Endodermal cell (in vitro differentiated cells): Measurements from ENCODE around the gene NAV2. TPM values are rescaled to one million over a fixed set of nuclear protein-coding genes. Genes with fewer than 3 reads are reported as not detected.

Experiments used
- DNase-seq: peaks from one replicate; pipeline ENCODE4 v3.0.0-alpha.2; 2017
- H3K27ac ChIP-seq: 2 replicates; pipeline ENCODE4 v1.5.1; 2013; ENCODE audit warnings: mild to moderate bottlenecking, low read depth, low read length, moderate library complexity
- H3K27me3 ChIP-seq: 2 replicates; pipeline ENCODE4 v1.6.1; 2013; ENCODE audit warnings: mild to moderate bottlenecking, low read length, moderate library complexity; ENCODE audit not compliant: insufficient read depth, control insufficient read depth, poor library complexity, severe bottlenecking
- H3K36me3 ChIP-seq: 2 replicates; pipeline ENCODE4 v1.7.0; 2013; ENCODE audit warnings: mild to moderate bottlenecking, low read length, moderate library complexity; ENCODE audit not compliant: control insufficient read depth, insufficient read depth
- H3K4me1 ChIP-seq: one replicate; pipeline ENCODE4 v1.7.0; 2013; ENCODE audit warnings: low read length; ENCODE audit not compliant: control insufficient read depth, insufficient read depth
- H3K4me3 ChIP-seq: 2 replicates; pipeline ENCODE4 v1.5.1; 2013; ENCODE audit warnings: mild to moderate bottlenecking, low read length, moderate library complexity
- H3K9ac ChIP-seq: 2 replicates; pipeline ENCODE4 v1.6.1; 2013; ENCODE audit warnings: mild to moderate bottlenecking, low read length, moderate library complexity; ENCODE audit not compliant: poor library complexity, severe bottlenecking; ENCODE audit errors: extremely low read depth
- H3K9me3 ChIP-seq: 2 replicates; pipeline ENCODE4 v1.6.1; 2013; ENCODE audit warnings: mild to moderate bottlenecking, low read length, moderate library complexity; ENCODE audit not compliant: control insufficient read depth
- H3K27ac Mint-ChIP-seq: 2 replicates; pipeline ENCODE4 v1.8.0; 2020; ENCODE audit warnings: mixed read lengths
- H3K27me3 Mint-ChIP-seq: 2 replicates; pipeline ENCODE4 v1.8.0; 2021; ENCODE audit warnings: mild to moderate bottlenecking, mixed read lengths; ENCODE audit not compliant: insufficient read depth
- H3K36me3 Mint-ChIP-seq: 2 replicates; pipeline ENCODE4 v1.8.0; 2020; ENCODE audit warnings: low read depth, mixed read lengths
- H3K4me1 Mint-ChIP-seq: 2 replicates; pipeline ENCODE4 v1.8.0; 2020; ENCODE audit warnings: mixed read lengths
- H3K4me3 Mint-ChIP-seq: 2 replicates; pipeline ENCODE4 v1.8.0; 2020; ENCODE audit warnings: mild to moderate bottlenecking, moderate library complexity, mixed read lengths
- H3K9me3 Mint-ChIP-seq: 2 replicates; pipeline ENCODE4 v1.8.0; 2020; ENCODE audit warnings: mild to moderate bottlenecking, mixed read lengths
- WGBS, 2 experiments: methylation state at CpG; one replicate each; pipeline versions ENCODE4 v1.1.5 to v1.1.7; 2013; ENCODE audit warnings: missing lambda C conversion rate in 2 of 2, mixed read lengths in 1 of 2; ENCODE audit not compliant: insufficient coverage in 1 of 2, insufficient read length in 1 of 2; 5-methylcytosine and 5-hydroxymethylcytosine counted together
- total RNA-seq, 2 donors: library from RNA; stranded (reverse); fragmentation: NEBNext Ultra II Directional in 1 of 2; extraction: Animal tissue kit (Norgen Biotek cat#: 25700) in 1 of 2; gene quantifications; 2 replicates in 1 of 2; 3 replicates in 1 of 2; pipeline ENCODE4 v1.2.1, GENCODE V29; 2021
- TF ChIP-seq, protein P1 (sequence below): fragments of 200-600 bp; sonication (generic); conservative IDR thresholded peaks from 2 replicates; pipeline ENCODE4 v1.5.0; 2021; ENCODE audit warnings: antibody characterized with exemption, mild to moderate bottlenecking

NAV2 gene
- total RNA-seq, 2 donors from 2014 or later: 37.1 to 42.4 TPM

DNA sequence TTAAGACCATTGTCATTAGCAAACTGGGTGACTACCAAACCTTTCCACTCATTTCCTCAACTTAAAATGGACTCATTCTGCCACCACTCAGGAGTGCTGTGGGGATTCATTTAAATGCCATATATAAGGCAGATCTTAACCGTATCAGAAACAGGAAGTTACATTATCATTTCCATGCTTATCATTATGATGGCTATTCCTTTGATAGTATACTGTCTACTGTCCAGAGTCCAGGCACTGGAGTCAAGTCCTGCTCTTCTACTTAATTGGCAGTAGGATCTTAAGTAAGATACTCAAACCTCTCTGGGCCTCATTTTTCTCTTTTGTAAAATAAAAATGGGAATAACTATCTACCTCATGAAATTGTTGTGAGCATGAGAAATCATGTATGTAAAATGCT lies 8.4 kb upstream of the NAV2 start:
- WGBS, 2 experiments: 87% methylated on average over 1 of the region's 1 CpG; no CpG with 5 or more reads in 1 of the 2 experiments
- H3K9me3 Mint-ChIP-seq: no peaks in the 10 kb centered on the region
- H3K36me3 ChIP-seq: no peaks in the 10 kb centered on the region
- no peak for DNase-seq
- no peaks in the 10 kb centered on the region for H3K4me1 Mint-ChIP-seq
- no peaks in the 10 kb centered on the region for H3K9me3 ChIP-seq
- no peak overlapping the region for H3K27ac ChIP-seq
- TF ChIP-seq, protein P1, sequence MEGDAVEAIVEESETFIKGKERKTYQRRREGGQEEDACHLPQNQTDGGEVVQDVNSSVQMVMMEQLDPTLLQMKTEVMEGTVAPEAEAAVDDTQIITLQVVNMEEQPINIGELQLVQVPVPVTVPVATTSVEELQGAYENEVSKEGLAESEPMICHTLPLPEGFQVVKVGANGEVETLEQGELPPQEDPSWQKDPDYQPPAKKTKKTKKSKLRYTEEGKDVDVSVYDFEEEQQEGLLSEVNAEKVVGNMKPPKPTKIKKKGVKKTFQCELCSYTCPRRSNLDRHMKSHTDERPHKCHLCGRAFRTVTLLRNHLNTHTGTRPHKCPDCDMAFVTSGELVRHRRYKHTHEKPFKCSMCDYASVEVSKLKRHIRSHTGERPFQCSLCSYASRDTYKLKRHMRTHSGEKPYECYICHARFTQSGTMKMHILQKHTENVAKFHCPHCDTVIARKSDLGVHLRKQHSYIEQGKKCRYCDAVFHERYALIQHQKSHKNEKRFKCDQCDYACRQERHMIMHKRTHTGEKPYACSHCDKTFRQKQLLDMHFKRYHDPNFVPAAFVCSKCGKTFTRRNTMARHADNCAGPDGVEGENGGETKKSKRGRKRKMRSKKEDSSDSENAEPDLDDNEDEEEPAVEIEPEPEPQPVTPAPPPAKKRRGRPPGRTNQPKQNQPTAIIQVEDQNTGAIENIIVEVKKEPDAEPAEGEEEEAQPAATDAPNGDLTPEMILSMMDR: no peak
- H3K9ac ChIP-seq: no peak overlapping the region
- H3K4me3 Mint-ChIP-seq: no peak overlapping the region
- H3K36me3 Mint-ChIP-seq: no peaks in the 10 kb centered on the region
- no peaks in the 10 kb centered on the region for H3K4me1 ChIP-seq
- peaks cover 8% of the 10 kb centered on the region for H3K27me3 ChIP-seq
- H3K27me3 Mint-ChIP-seq: no peaks in the 10 kb centered on the region
- no peak overlapping the region for H3K27ac Mint-ChIP-seq
- H3K4me3 ChIP-seq: no peak overlapping the region

GRCh38 chr11:19705936-19706335 lies 6.7 kb upstream of the NAV2 start:
- WGBS, 2 experiments: no CpG with 5 or more reads among the region's 1 CpG
- H3K4me3 Mint-ChIP-seq: no peak overlapping the region
- Histone ChIP-seq H3K4me3 (no peak overlapping the region), H3K27me3 (peaks cover 10% of the 10 kb centered on the region), H3K4me1 (no peaks in the 10 kb centered on the region), H3K36me3 (no peaks in the 10 kb centered on the region), H3K9me3 (no peaks in the 10 kb centered on the region), H3K27ac (no peak overlapping the region), H3K9ac (no peak overlapping the region)
- peaks cover 12% of the 10 kb centered on the region for H3K27me3 Mint-ChIP-seq
- H3K9me3 Mint-ChIP-seq: no peaks in the 10 kb centered on the region
- TF ChIP-seq, protein P1: no peak
- H3K36me3 Mint-ChIP-seq: no peaks in the 10 kb centered on the region
- H3K4me1 Mint-ChIP-seq: no peaks in the 10 kb centered on the region
- no peak overlapping the region for H3K27ac Mint-ChIP-seq
- no peak for DNase-seq

GRCh38 chr11:19711911-19712280 lies 741 bp upstream of the NAV2 start:
- Histone ChIP-seq H3K4me3 (peak overlapping the region; percentile 80), H3K4me1 (peaks cover 4% of the 10 kb centered on the region), H3K27me3 (peaks cover 60% of the 10 kb centered on the region), H3K36me3 (no peaks in the 10 kb centered on the region), H3K9ac (peak overlapping the region; percentile 42), H3K27ac (peak overlapping the region; percentile 96), H3K9me3 (no peaks in the 10 kb centered on the region)
- Mint-ChIP-seq H3K27me3 (peaks cover 53% of the 10 kb centered on the region), H3K27ac (peak overlapping the region; percentile 94), H3K4me1 (peaks cover 22% of the 10 kb centered on the region), H3K9me3 (no peaks in the 10 kb centered on the region), H3K36me3 (no peaks in the 10 kb centered on the region), H3K4me3 (peak overlapping the region; percentile 71)
- TF ChIP-seq, protein P1: no peak
- 20 to 33% methylated on average over 5 to 16 of the region's 16 CpGs for WGBS, 2 experiments
- peak; percentile 81 for DNase-seq
